Measurements from ENCODE around the gene HAPSTR1.

The HAPSTR1 gene

GRCh38 chr16:9124444-9124843 lies 33.0 kb downstream of the HAPSTR1 start:
- no peak for DNase-seq

GRCh38 chr16:9124908-9125584 lies 33.6 kb downstream of the HAPSTR1 start:
- DNase-seq: no peak

GRCh38 chr16:9125658-9126505 lies 34.4 kb downstream of the HAPSTR1 start:
- DNase-seq: no peak

GRCh38 chr16:9126609-9127008 lies 35.2 kb downstream of the HAPSTR1 start:
- no peak for DNase-seq

GRCh38 chr16:9128346-9129342 lies 37.2 kb downstream of the HAPSTR1 start:
- DNase-seq: no peak

- no peak for DNase-seq
These were observed 42.9 kb downstream of the HAPSTR1 start for GRCh38 chr16:9134306-9134705.

GRCh38 chr16:9134739-9135138 lies 43.3 kb downstream of the HAPSTR1 start:
- peak in 1 of 2 experiments; percentile 27 for DNase-seq

- no peak for DNase-seq
These were observed 44.4 kb downstream of the HAPSTR1 start for GRCh38 chr16:9135797-9136196.

- no peak for DNase-seq
These were observed 45.2 kb downstream of the HAPSTR1 start for GRCh38 chr16:9136596-9136995.

GRCh38 chr16:9138021-9138680 lies 46.7 kb downstream of the HAPSTR1 start:
- DNase-seq: no peak

GRCh38 chr16:9138731-9139501 lies 47.5 kb downstream of the HAPSTR1 start:
- no peak for DNase-seq

GRCh38 chr16:9139965-9140364 lies 48.5 kb downstream of the HAPSTR1 start:
- peak in 1 of 2 experiments; percentile 42 for DNase-seq

All from SW 1271 (cell line).